ENCODE measurements around the gene FHAD1.
"Not testable (repeated sequence)": the region's sequence is repeated elsewhere in the genome, so short reads cannot be mapped to it uniquely, and the experiment has no call there.

The FHAD1 gene

DNA sequence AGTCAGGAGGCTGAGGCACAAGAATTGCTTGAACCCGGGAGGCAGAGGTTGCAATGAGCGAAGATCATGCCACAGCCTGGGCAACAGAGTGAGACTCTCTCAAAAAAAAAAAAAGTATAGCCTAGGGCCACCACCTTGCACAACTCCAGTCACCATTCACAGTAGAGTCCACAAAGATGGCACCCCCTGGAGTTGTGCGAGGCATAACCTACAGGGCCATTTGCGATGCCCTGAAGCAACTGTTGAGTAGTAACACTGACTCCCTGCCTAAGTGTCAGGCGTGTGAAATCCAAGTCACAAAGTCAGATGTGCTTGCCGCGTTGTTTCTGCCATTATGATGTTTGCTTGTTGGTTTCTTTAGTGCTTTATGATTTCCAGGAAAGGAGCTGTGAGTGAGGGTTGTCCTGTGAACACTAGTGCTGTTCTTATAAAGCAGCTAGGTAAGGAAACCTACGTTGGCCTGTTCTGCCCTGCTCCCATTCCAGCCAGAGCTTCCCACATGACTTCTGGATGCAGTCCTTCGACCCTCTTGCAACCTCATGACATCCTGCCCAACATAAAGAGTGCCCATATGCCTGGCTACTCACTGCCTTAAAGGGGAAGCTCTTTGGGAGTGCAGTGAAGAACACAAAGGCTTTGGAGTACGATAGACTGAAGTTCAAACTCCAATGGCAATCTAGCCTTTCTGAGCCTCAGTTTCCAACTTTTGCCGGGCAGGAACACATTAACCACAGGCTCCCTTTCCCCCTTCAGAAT is 29.8 kb downstream of the FHAD1 start:
- DNase-seq (ENCODE audit: low read depth) = no peak

DNA sequence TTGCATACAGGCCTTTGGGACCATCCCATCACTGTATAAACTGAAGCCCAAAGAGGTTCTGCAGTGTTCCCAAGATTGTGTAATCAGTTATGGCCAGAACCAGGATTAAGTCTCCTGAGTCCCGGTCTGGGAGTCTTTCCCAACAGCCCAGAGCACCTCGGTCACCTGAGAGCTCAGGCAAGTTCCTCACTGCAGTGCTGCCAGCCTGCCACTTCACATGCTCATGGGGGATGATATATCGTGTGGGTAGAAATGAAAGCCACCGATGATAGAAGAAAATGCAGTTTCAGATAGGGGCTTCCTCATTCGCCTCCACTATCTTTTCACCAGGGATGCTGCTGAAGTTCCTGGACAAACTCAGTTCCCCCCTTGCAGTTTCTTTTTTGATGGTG is 30.4 kb downstream of the FHAD1 start:
- no peak for DNase-seq (ENCODE audit: low read depth)

DNA sequence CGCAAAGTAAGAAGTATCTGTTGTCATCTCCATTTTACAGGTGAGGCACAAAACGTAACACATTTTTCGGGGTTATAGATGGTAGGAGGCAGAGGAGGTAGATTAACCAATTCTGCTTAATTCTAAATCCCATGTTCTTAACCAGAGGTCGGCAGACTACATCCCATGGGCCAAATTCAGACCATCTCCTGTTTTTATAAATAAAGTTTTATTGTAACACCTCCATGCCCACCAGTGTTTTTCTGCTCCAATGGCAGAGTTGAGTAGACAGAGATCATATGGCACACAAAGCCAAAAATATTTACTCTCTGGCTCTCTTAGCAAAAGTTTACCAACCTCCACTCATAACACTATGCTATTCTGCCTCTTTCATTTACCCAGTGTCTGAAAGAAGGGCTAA is 30.9 kb downstream of the FHAD1 start:
- DNase-seq (ENCODE audit: low read depth) = no peak

DNA sequence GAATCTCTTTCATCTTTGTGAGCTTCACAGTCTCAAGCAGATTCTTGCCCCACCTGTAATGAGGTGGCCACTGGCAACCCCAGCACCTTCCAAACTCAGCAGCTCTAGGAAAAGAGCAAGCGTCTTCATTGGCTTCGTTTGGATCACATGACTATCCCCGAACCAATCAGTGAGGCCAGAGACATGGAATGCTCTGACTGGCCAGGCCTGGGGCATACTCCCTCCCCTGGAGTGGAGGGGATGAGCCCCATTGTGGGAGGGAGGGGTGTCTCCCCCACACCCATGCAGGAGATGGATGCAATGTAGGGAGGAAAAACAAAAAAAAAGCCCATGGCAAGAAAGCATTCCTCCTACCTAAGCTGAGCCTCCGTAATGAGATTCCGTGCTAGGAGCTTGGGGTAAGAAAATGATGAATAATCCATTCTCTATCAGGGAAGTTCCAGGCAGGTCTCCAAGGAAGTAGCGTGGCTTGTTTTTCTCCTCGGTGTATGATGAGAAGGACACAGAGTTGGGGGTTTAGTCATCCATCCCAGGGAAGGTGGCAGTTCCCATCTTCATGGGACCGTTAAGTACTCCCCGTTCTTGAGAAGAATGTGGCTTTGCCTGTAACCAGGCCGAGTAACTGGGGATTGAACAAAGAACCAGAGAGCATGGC is 32.7 kb downstream of the FHAD1 start:
- no peak for DNase-seq (ENCODE audit: low read depth)

DNA sequence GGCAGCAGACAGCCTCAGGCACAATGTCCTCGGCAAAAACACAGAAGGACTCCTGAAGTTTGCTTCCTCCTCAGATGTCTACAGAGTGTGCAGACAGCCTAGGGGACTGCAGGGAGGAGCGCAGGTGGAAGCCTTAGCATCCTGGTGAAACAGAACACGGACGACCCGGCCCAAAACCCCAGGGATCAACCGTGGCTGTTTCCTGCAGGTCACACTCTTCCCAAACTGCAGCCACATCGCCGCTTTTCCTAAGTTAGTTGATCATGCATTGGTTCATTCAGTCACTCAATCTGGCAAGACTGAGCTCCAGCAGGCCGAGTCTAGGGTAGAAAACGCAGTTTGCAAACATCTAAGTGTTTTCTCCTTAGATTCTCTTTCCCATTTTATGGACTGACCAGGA is 33.4 kb downstream of the FHAD1 start:
- DNase-seq (ENCODE audit: low read depth) = no peak

DNA sequence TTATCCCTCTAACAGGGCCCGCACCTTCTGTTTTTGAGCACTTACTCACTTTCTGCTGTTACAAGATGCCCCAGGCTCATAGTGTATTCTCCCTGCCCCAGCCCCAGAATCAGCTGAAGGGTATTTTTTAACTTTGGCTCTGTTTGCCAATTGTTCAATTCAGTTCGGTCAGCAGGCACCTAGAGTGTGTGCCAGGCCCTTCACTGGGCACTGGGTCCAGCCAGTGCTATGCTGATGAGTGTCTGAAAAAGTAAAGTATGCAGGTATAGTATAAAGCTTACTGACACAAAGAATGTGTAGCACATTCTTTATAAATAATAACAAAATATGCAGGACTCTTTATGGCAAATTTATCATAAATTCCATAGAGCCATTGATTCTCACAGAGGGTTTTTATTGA is 35.0 kb downstream of the FHAD1 start:
- no peak for DNase-seq (ENCODE audit: low read depth)

DNA sequence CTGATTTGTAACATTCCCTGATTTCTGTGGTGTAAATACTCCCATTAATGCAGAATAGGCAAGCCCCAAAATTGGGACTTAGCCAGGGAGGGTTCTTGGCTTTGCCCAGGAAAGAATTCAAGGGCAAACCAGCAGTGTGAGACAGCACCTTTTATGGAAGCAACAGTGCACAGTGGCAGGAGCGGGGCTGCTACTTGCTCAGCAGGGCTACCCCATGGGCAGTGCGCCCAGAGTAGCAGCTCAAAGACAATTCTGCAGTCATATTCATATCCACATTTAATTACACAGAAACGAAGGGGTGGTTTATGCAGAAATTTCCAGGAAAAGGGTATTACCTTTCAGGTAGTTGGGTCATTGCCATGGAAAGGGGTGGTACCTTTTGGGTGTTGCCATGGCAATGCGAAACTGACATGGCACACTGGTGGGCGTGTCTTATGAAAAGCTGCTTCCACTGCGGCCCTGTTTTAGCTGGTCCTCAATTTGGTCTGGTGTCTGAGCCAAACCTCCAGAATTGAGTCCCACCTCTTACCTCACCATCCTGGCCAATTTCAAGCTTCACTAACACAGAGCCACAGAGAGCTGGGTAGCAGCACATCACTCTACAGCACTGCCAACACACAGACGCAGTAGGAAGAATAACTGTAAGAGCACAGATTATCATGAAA is 35.9 kb downstream of the FHAD1 start:
- DNase-seq (ENCODE audit: low read depth) = no peak

DNA sequence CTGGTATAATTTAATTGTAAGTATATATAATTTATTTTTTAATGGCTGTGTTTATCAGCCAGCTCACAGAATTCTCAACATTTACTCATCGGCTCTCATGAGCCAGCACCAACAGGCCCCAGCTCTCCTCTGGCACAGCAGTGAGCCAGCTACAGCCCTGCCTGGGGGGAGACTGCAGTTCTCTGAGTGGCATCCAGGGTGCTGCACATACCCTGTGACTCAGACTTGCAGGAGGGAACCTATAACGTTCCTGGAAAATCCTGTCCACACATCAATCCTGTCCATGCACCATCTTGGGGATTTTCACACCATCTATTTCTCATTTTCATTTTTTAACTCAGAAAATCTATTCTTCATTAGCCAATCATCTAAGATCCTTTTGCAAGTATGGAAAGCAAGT is 36.5 kb downstream of the FHAD1 start:
- no peak for DNase-seq (ENCODE audit: low read depth)

DNA sequence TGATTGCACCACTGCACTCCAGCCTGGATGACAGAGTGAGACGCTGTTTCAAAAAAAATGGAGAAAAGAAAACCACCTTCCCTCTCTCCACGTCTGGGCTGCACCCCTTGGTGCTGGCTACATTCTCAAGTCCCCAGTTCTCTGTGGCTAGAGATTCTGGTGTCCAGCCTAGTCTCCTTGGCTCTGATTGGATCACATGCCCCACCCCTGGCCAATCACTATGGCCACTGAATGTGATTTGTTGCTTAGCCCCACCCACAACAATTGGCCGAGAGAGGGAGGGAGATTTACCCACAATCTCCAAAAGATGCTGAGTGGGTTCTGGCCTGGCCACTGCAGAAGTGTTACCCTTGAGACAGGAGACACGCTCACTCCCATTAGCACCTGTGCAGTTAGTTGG is 39.4 kb downstream of the FHAD1 start:
- no peak for DNase-seq (ENCODE audit: low read depth)

DNA sequence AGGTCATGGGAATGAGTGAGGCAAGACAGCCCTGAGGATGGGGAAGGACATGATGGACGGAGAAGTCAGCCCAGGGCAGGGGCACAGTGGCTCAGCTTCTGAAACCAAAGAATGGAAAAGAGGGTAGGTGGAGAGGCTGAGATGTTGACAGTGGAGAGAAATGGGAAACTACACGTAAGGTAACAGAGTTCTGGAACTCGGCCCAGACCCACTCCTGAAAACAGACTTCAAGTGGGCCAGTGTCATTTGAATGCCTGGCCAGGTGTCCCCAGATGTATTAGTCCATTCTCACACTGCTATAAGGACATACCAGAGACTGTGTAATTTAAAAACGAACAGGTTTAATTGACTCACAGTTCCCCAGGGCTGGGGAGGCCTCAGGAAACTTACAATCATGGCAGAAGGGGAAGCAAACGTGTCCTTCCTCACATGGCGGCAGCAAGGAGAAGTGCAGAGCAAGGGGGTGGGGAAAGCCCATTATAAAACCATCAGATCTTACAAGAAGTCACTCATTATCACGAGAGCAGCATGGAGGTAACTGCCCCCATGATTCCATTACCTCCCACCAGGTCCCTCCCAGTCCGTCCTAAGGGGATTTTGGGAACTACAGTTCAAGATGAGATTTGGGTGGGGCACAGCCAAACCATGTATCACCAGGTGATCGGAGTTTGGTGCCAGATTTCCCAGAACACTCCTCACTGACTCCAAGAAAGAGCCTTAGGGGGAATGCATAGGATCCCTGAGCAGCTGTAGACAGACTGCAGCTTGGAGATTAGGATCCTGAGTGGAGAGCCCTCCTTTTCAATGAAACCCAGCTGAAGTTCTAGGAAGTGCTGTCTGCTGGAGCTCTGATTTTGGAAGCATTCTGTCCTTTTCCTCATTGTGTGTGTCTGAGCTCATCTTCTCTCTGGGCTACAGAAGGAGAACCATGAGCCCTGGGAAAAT is 40.3 kb downstream of the FHAD1 start:
- DNase-seq (ENCODE audit: low read depth) = no peak

DNA sequence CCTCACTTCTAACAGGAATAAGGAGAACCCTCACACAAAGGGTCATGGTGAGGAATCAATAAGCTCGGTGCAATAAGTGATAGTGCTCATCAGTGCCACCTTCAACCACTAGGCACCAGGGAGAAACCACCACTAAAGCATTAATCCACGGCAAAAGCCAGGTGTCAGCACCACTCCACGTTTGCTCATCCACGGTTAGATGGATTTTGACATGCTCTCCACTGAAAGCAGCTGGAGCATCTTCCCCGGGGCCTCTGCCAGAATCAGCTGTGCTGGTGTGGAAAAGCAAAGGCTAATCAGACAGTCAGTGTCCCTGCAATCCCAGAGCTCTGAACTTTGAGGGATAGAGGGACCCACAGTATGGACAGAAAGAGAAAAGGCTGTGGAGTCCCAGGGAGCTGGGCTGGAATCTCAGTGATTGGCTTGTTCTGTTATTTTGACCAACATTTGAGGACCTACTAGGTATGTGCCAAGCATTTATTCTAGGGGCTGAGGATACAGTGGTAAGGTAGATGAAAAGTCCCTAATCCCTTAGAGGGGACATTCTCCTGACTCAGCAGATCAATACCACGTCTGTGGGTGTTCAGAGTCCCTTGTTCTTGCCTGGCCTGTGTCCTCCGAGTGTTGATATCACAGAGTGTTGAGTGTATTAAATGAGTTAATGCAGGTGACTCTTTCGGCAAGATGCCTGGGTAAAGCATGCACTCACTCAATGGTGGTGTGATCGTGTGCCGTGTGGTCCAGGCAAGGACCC is 41.3 kb downstream of the FHAD1 start:
- DNase-seq (ENCODE audit: low read depth) = no peak

DNA sequence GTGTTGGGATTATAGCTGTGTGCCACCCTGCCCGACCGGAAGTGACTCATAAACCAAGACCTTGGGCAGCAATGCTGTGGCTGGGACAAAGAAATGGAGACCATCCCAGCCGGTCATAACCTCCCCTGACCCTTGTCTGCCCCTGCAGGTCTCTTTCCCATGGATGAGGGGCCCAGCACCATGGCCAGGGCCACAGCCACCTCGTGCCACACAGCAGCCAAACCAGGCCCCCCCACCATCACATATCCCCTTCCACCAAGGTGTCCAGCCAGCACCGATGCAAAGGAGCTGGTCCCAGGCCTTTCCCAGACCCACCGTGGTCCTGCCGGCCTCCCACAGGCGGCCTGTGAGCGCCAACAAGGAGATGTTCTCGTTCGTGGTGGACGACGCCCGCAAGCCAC is 42.2 kb downstream of the FHAD1 start:
- no peak for DNase-seq (ENCODE audit: low read depth)

DNA sequence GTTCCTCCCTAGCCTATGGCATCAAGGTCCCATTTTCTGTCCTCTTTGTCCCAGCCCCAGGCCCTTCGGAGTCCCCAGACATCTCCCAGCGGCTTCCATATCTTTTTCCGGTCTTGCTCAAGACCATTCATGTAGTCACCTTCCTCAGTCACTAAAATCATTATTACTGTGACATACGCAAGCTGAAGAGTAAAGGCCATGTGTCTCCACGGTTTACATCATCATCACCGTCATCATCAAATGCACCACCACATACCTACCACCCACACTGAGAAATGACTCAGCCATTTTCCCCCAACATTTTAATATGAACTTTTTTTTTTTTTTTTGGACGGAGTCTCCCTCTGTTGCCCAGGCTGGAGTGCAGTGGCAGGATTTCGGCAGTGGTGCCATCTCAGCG is 43.4 kb downstream of the FHAD1 start:
- no peak for DNase-seq (ENCODE audit: low read depth)

DNA sequence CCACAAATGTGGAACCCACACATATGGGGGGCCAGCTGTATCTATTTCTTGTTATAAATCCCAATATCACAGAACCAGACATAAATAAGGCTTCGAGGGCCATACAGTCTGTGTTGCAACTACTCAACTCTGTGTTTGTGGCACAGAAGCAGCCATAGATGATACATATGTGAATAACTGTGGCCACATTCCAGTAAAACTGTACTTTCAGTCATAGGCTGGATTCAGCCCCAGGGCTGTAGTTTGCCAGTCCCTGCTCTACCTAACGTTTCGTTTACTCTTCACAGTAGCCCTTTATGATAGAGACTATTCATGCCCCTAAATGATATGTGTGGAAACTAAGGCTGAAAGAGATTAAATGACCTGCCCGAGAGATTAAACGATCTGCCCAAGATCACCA is 48.7 kb downstream of the FHAD1 start:
- no peak for DNase-seq (ENCODE audit: low read depth)

DNA sequence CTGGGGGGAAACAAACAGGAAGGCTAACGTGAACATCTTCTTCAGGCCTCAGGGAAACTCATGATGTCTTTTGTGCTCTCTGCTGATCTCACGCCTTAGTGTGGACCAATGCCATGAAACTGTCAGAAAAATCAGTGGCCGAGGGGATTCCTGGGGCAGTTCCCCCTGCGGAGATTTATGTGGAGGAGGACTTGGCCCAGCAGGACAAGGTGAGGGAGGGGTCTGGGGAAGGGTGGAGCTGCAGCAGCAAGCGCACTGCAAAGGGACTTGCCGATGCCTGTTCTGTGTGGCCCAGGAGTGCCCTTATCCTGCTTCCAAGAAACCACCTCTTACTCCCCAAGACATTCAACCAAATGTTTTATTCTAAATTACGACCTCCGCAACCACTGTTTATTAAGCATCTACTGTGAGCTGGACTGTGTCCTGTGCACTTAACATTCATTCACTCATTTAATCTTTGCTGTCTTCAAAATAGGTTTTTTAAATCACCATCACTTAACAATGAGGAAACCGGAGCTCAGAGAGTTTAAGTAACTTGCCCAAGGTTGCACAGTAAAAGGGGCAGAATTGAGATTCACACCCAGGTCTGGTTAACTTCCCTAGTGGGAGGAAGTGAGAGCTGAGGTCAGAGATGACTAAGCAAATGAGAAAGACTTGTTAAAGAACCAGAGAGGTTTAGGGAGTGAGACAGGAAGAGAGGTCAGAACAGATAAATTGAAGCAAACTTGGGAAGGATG is 49.7 kb downstream of the FHAD1 start:
- no peak for DNase-seq (ENCODE audit: low read depth)

DNA sequence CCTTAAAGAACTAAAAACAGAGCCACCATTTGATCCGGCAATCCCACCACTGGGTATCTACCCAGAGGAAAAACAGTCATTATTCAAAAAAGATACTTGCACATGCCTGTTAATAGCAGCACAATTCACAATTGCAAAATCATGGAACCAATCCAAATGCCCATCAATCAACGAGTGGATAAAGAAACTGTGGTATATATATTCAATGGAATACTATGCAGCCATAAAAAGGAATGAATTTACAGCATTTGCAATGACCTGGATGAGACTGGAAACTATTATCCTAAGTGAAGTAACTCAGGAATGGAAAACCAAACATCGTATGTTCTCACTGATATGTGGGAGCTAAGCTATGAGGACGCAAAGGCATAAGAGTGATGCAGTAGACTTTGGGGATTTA is 51.0 kb downstream of the FHAD1 start:
- not testable (repeated sequence) for DNase-seq (ENCODE audit: low read depth)

DNA sequence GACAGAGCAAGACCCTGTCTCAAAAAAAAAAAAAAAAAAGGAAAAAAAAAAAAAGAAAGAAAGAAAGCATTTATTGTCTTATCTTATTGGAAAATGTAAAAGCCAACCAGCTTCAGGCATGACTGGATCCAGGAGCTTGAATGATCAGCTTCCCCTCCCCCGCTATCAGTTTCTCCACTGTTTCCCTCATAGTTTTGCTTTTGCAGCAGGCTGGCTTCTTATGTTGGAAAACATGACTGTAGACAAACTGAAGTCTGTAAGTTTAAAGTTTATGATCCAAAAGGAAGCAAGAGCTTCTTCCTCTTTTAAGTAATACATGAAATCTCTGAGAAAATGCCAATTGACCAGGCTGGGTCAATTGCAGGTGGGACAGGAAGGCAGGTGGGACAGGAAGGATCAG is 52.2 kb downstream of the FHAD1 start:
- DNase-seq (ENCODE audit: low read depth) = no peak

DNA sequence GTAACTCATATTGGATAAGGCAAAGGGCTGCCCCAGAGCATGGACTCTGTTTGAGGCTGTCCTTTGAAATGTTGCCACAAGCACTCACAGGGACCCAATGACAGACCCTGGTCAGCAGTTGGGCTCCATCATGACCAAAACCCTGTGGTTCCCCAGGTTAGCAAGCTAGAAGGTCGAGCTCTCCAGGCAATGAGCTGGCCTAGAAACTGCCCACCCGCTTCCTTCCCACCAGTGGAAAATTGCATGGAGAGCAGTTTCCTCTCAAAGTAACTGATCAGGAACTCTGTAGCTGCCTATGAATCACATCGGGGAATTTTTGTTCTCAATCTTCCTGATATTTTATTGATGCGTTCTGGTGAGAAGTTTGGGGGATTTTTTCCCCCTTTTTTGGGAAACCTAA is 52.8 kb downstream of the FHAD1 start:
- DNase-seq (ENCODE audit: low read depth) = no peak

DNA sequence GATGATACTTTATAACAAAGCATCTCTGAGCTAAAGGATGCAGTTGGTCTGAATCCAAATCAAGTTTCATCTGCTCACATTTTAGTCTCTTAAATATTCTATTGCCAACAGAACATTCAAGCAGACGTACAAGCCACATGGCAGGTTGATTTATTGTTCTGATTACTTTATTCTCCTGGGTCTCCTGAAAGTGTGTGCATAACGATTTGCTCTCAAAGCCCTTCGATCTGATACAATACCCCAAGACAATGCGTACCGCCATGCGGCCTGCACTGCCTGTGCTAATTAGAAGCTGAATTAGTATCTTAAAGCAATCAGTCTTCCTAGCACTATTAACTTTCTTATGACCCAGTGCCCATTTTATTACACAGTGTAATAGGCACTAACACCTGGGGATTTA is 56.9 kb downstream of the FHAD1 start:
- DNase-seq (ENCODE audit: low read depth) = no peak

DNA sequence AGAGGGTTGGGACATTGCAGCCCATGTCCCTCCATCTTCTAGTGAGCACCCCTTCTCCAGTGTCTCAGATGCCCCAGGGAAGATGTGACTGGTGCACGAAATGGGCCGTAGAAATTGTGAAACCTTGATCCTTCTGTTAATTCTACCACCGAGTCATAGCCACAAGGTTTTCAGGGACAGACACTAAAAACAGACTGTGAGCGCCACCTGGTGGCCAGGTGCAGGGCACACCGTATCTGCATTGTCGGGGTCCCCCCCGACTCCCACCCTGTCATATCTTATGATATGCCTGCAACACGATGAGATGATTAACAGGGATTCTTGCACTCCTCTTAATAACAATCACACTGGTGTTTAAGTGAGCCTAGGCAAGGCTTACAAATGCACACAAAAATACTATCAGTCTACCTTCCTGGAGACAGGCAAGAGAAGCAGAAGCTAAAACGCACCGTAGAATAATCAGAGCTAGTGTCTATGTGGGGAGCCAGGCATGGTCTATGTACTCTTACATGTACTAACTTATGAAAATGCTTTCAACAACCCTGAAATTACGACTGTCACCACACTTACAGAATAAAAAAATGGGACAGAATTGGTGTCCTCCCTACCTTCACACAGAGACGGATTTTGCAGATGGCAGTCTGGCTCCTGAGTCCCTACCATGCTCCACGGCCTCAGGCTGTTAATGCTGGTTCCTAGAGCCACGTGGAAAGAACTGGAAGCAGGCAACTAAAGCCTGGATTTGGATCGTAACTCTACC is 57.9 kb downstream of the FHAD1 start:
- DNase-seq (ENCODE audit: low read depth) = no peak
